Mesenchymal stem cell (in vitro differentiated cells and primary cell): ENCODE results near the gene ACOX1.
A peak's percentile ranks its signal among the peaks of the same experiment; 100 is the strongest.

Source experiments
- DNase-seq: peaks from one replicate; pipeline ENCODE4 v3.0.0-alpha.2; 2013
- H2AFZ ChIP-seq: one replicate; pipeline ENCODE4 v1.6.1; 2013; ENCODE audit warnings: low read depth, mild to moderate bottlenecking, control low read depth, inconsistent platforms, low read length, moderate library complexity
- H2AK5ac ChIP-seq: 2 replicates; pipeline ENCODE4 v1.6.1; 2013; ENCODE audit warnings: low read length, moderate library complexity, mild to moderate bottlenecking, inconsistent platforms; ENCODE audit not compliant: severe bottlenecking
- H2BK120ac ChIP-seq: one replicate; pipeline ENCODE4 v1.6.1; 2013; ENCODE audit warnings: low read depth, mild to moderate bottlenecking, inconsistent platforms, low read length, moderate library complexity
- H2BK12ac ChIP-seq, 2 experiments: one replicate each; pipeline ENCODE4 v1.6.1; 2013; ENCODE audit warnings: inconsistent platforms in 2 of 2, low read length in 2 of 2, mild to moderate bottlenecking in 2 of 2, moderate library complexity in 2 of 2, control low read depth in 1 of 2
- H2BK15ac ChIP-seq: one replicate; pipeline ENCODE4 v1.6.1; 2013; ENCODE audit warnings: mild to moderate bottlenecking, low read depth, inconsistent platforms; ENCODE audit not compliant: poor library complexity, severe bottlenecking
- H2BK5ac ChIP-seq: 2 replicates; pipeline ENCODE4 v1.6.1; 2013; ENCODE audit warnings: low read depth, mild to moderate bottlenecking, low read length, control low read depth, inconsistent platforms; ENCODE audit not compliant: poor library complexity, severe bottlenecking
- H3K14ac ChIP-seq, 2 experiments: one replicate each; pipeline ENCODE4 v1.6.1; 2013; ENCODE audit warnings: inconsistent platforms in 2 of 2, low read length in 2 of 2, control low read depth in 1 of 2, mild to moderate bottlenecking in 1 of 2, moderate library complexity in 1 of 2
- H3K18ac ChIP-seq, 2 experiments: one replicate each; pipeline ENCODE4 v1.6.1; 2013; ENCODE audit warnings: inconsistent platforms in 2 of 2, low read length in 2 of 2, control low read depth in 1 of 2, low read depth in 1 of 2, mild to moderate bottlenecking in 1 of 2
- H3K23ac ChIP-seq, 2 experiments: one replicate each; pipeline ENCODE4 v1.6.1; 2013; ENCODE audit warnings: inconsistent platforms in 2 of 2, low read length in 2 of 2, mild to moderate bottlenecking in 2 of 2, moderate library complexity in 2 of 2, control low read depth in 1 of 2
- H3K27ac ChIP-seq: 2 replicates; pipeline ENCODE4 v1.5.1; 2013; ENCODE audit warnings: mild to moderate bottlenecking, moderate library complexity, low read length, control low read depth, inconsistent platforms; ENCODE audit not compliant: poor library complexity, severe bottlenecking
- H3K27me3 ChIP-seq, 2 experiments: 2 replicates each; pipeline versions ENCODE4 v1.6.1 to v1.7.0; 2013; ENCODE audit warnings: low read length in 2 of 2, mild to moderate bottlenecking in 2 of 2, moderate library complexity in 2 of 2, control low read depth in 1 of 2, inconsistent platforms in 1 of 2; ENCODE audit not compliant: control insufficient read depth in 1 of 2, insufficient read depth in 1 of 2
- H3K36me3 ChIP-seq, 2 experiments: 2 replicates each; pipeline versions ENCODE4 v1.6.1 to v1.7.0; 2013; ENCODE audit warnings: low read length in 2 of 2, control low read depth in 1 of 2, inconsistent platforms in 1 of 2, low read depth in 1 of 2, mild to moderate bottlenecking in 1 of 2; ENCODE audit not compliant: insufficient read depth in 2 of 2, control insufficient read depth in 1 of 2
- H3K4ac ChIP-seq, 2 experiments: one replicate each; pipeline ENCODE4 v1.6.1; 2013; ENCODE audit warnings: inconsistent platforms in 2 of 2, low read length in 2 of 2, mild to moderate bottlenecking in 2 of 2, moderate library complexity in 2 of 2, control low read depth in 1 of 2, low read depth in 1 of 2
- H3K4me1 ChIP-seq: 2 replicates; pipeline ENCODE4 v1.6.1; 2013; ENCODE audit warnings: low read depth, low read length, control low read depth; ENCODE audit not compliant: control insufficient read depth, insufficient read depth
- H3K4me2 ChIP-seq: 2 replicates; pipeline ENCODE4 v1.6.1; 2013; ENCODE audit warnings: low read length, mild to moderate bottlenecking, inconsistent platforms; ENCODE audit not compliant: poor library complexity, severe bottlenecking
- H3K4me3 ChIP-seq, 2 experiments: 2 replicates each; pipeline versions ENCODE4 v1.5.1 to v1.7.0; 2013; ENCODE audit warnings: low read length in 2 of 2, mild to moderate bottlenecking in 2 of 2, control low read depth in 1 of 2, low read depth in 1 of 2; ENCODE audit not compliant: insufficient read depth in 1 of 2
- H3K79me1 ChIP-seq: replicated peaks from 2 replicates; pipeline ENCODE4 v1.6.1; 2013; ENCODE audit warnings: mild to moderate bottlenecking, control low read depth, low read length, inconsistent platforms; ENCODE audit not compliant: poor library complexity, severe bottlenecking
- H3K9ac ChIP-seq: 2 replicates; pipeline ENCODE4 v1.7.0; 2013; ENCODE audit warnings: mild to moderate bottlenecking, low read length, moderate library complexity
- H3K9me3 ChIP-seq: 2 replicates; pipeline ENCODE4 v1.7.0; 2013; ENCODE audit warnings: mild to moderate bottlenecking, low read length; ENCODE audit not compliant: control insufficient read depth
- H4K8ac ChIP-seq: one replicate; pipeline ENCODE4 v1.6.1; 2013; ENCODE audit warnings: inconsistent platforms, mild to moderate bottlenecking, low read length, moderate library complexity
- H4K91ac ChIP-seq: one replicate; pipeline ENCODE4 v1.6.1; 2013; ENCODE audit warnings: mild to moderate bottlenecking, low read length, inconsistent platforms
- WGBS: methylation state at CpG from one replicate; pipeline ENCODE4 v1.1.7; 2013; ENCODE audit warnings: mixed read lengths; 5-methylcytosine and 5-hydroxymethylcytosine counted together

ACOX1 gene

DNA sequence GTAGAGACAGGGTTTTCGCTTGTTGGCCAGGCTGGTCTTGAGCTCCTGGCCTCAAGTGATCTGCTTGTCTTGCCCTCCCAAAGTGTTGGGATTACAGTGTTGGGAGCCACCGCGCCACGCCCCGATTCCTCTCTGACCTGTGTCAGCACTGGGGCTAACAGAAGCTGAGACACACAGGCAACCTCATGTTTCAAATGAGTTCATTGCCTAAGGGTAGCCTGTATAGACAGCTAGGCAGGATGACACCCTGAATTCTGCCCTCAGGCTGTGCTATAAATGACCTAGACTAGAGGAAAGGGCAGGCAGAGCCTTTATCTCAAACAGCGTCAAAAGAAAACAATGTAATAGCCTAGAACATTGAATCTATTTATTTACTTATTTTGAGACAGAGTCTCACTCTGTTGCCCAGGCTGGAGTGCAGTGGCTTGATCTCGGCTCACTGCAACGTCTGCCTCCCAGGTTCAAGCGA, 19.4 kb upstream of the ACOX1 start:
- Histone ChIP-seq H3K4me1 (peaks cover 7% of the 10 kb centered on the region), H3K9me3 (no peaks in the 10 kb centered on the region), H3K4me2 (no peak overlapping the region), H3K18ac (no peak overlapping the region), H2BK120ac (no peak overlapping the region), H3K27ac (no peak overlapping the region), H3K9ac (no peak overlapping the region), H2AFZ (no peak overlapping the region), H2BK12ac (no peak overlapping the region), H2BK15ac (no peak overlapping the region), H3K79me1 (peaks cover 2% of the 10 kb centered on the region), H4K91ac (no peak overlapping the region), H3K4me3 (no peak overlapping the region), H3K4ac (no peak overlapping the region), H3K36me3 (peaks cover 7 to 48% of the 10 kb centered on the region in 2 experiments), H3K23ac (no peak overlapping the region), H3K27me3 (no peaks in the 10 kb centered on the region), H2BK5ac (no peak overlapping the region), H3K14ac (no peak overlapping the region), H2AK5ac (no peak overlapping the region), H4K8ac (no peak overlapping the region)
- no peak for DNase-seq
- 96% methylated on average over 8 of the region's 9 CpGs for WGBS

- H2AFZ ChIP-seq: peak overlapping the region; percentile 18
- peaks cover 7% of the 10 kb centered on the region for H3K4me1 ChIP-seq
- no peak overlapping the region for H3K27ac ChIP-seq
- peak overlapping the region; percentile 77 for H4K8ac ChIP-seq
- peak overlapping the region; percentile 10 for H3K9ac ChIP-seq
- no peak overlapping the region for H2BK120ac ChIP-seq
- H2BK5ac ChIP-seq: no peak overlapping the region
- peak; percentile 85 for DNase-seq
- H3K27me3 ChIP-seq: no peaks in the 10 kb centered on the region
- H3K79me1 ChIP-seq: peaks cover 2% of the 10 kb centered on the region
- H3K4ac ChIP-seq: peak overlapping the region in 1 of 2 experiments; percentile 47
- no peak overlapping the region for H3K4me2 ChIP-seq
- peak overlapping the region in 1 of 2 experiments; percentile 75 for H2BK12ac ChIP-seq
- peaks cover 9 to 48% of the 10 kb centered on the region in 2 experiments for H3K36me3 ChIP-seq
- peak overlapping the region; percentile 71 to 80 for H3K18ac ChIP-seq
- WGBS: 44% methylated on average over 18 of the region's 18 CpGs
- peak overlapping the region; percentile 67 for H4K91ac ChIP-seq
- peak overlapping the region in 1 of 2 experiments; percentile 55 for H3K4me3 ChIP-seq
- H3K9me3 ChIP-seq: no peaks in the 10 kb centered on the region
- H2BK15ac ChIP-seq: no peak overlapping the region
- H3K23ac ChIP-seq: no peak overlapping the region
- no peak overlapping the region for H2AK5ac ChIP-seq
- peak overlapping the region in 1 of 2 experiments; percentile 84 for H3K14ac ChIP-seq
These were observed 18.0 kb upstream of the ACOX1 start for GRCh38 chr17:75996665-75997590.

DNA sequence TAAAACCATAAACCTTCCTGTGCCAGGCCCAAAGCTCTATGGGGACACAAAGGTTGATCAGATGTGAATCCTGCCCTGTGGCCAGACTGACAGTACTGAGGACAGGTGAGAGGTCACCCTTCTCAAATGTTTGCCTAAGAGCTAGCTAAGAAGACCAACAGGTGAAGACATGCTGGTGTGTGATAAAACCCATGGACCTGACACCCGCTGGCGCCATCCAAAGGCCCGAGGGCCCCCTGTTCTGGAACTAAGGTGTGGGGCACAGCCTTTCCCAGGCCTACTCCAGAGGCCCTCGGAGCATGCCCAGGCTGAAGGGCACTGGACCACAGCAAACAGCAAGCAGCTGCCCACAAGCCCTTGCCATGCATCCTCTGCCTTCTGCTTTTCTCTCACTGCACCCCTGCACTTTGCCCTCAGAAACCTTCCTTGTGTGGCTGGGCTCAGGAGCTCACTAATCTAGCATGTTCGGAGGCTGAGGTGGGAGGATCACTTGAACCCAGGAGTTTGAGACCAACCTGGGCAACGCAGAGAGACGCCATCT, 16.5 kb upstream of the ACOX1 start:
- Histone ChIP-seq H3K79me1 (peaks cover 2% of the 10 kb centered on the region), H2AK5ac (no peak overlapping the region), H4K91ac (no peak overlapping the region), H3K23ac (no peak overlapping the region), H3K4me1 (peaks cover 7% of the 10 kb centered on the region), H3K9me3 (no peaks in the 10 kb centered on the region), H2BK12ac (no peak overlapping the region), H3K18ac (no peak overlapping the region), H2AFZ (no peak overlapping the region), H3K14ac (no peak overlapping the region), H3K4me3 (no peak overlapping the region), H3K27ac (no peak overlapping the region), H3K4ac (peak overlapping the region in 1 of 2 experiments; percentile 2), H3K4me2 (no peak overlapping the region), H3K9ac (no peak overlapping the region), H3K36me3 (peaks cover 18 to 39% of the 10 kb centered on the region in 2 experiments), H3K27me3 (no peaks in the 10 kb centered on the region), H2BK15ac (no peak overlapping the region), H4K8ac (no peak overlapping the region), H2BK5ac (no peak overlapping the region), H2BK120ac (no peak overlapping the region)
- no peak for DNase-seq
- WGBS: 98% methylated on average over 7 of the region's 7 CpGs

DNA sequence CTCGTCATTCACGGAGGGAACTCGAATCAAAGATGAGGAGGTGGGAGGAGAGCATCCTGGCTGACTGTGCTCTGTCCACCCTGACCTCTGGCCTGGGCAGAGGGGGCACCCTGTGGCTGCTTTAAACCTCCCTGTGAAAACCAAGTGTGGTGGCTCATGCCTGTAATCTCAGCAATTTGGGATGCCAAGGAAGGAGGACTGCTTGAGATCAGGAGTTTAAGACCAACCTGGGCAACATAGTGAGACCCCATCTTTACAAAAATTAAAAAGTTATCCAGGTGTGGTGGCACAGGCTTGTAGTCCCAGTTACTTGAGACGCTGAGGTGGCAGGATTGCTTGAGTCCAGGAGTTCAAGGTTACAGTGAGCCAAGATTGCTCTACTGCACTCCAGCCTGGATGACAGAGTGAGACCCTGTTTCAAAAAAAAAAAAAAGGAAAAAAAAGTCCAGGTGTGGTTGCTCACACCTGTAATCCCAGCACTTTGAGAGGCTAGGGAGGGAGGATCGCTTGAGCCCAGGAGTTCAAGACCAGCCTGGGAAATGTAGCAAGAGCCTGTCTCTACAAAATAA, 15.9 kb upstream of the ACOX1 start:
- Histone ChIP-seq H3K23ac (no peak overlapping the region), H2BK120ac (no peak overlapping the region), H3K4me1 (peaks cover 7% of the 10 kb centered on the region), H4K8ac (no peak overlapping the region), H2AK5ac (no peak overlapping the region), H3K4me2 (no peak overlapping the region), H3K18ac (no peak overlapping the region), H2AFZ (no peak overlapping the region), H3K4ac (no peak overlapping the region), H3K36me3 (peaks cover 15 to 33% of the 10 kb centered on the region in 2 experiments), H3K27ac (no peak overlapping the region), H3K79me1 (peaks cover 2% of the 10 kb centered on the region), H4K91ac (peak overlapping the region; percentile 46), H2BK5ac (no peak overlapping the region), H3K4me3 (no peak overlapping the region), H3K27me3 (no peaks in the 10 kb centered on the region), H3K9me3 (no peaks in the 10 kb centered on the region), H3K9ac (no peak overlapping the region), H2BK15ac (no peak overlapping the region), H2BK12ac (no peak overlapping the region), H3K14ac (no peak overlapping the region)
- 95% methylated on average over 4 of the region's 5 CpGs for WGBS
- DNase-seq: no peak
